Stimulated activated CD4-positive, alpha-beta T cell treated with anti-CD3 and anti-CD28 coated beads, Interleukin-2, amount 100 ng/mL, for 4 hours (primary cell): ENCODE measurements around the gene NFILZ.

Experiments used
- DNase-seq: peaks from one replicate; pipeline ENCODE4 v3.0.0-alpha.2; 2020; ENCODE audit warnings: low read depth

Gene NFILZ, protein sequence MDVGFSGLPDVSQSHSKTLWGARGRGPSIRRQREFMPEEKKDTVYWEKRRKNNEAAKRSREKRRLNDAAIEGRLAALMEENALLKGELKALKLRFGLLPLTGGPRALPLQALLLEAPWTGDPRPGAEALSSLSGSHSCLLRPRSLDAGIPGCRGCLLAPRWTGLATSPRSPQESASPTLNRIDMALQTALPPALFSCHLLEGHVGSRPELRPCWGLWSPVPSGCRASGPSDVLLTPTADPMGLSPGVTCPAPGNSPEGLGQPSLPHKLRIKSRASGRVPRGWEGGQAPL

DNA sequence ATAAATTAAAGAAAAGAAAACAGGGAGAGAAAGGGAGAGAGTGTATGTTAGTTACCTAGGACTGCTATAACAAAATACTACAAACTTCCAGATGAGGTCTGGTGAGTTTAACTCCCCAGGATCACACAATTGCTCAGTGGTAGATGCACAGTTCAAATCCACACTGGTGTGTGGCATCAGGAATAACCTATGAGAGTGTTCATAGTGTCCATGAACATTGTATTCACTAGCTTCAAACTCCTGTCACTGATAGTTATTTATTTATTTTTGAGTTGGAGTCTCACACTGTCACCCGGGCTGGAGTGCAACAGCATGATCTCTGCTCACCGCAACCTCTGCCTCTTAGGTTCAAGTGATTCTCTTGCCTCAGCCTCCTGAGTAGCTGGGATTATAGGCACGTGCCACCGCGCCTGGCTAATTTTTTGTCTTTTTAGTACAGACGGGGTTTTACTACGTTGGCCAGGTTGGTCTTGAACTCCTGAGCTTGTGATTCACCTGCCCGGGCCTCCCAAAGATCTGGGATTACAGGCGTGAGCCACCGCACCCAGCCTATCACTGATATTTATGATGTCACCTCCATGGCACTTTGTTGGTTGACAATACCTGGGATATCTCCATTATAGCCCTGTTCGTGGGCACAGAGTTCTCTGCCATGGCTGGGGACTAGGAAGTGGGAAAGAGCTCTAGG lies at the start of gene NFILZ:
Gene NFILZ, plus strand, starts transcription at position 638 of the 688 bp plus-strand sequence. CDS start 46,133 bp downstream, outside the sequence.
- DNase-seq, result no peak

DNA sequence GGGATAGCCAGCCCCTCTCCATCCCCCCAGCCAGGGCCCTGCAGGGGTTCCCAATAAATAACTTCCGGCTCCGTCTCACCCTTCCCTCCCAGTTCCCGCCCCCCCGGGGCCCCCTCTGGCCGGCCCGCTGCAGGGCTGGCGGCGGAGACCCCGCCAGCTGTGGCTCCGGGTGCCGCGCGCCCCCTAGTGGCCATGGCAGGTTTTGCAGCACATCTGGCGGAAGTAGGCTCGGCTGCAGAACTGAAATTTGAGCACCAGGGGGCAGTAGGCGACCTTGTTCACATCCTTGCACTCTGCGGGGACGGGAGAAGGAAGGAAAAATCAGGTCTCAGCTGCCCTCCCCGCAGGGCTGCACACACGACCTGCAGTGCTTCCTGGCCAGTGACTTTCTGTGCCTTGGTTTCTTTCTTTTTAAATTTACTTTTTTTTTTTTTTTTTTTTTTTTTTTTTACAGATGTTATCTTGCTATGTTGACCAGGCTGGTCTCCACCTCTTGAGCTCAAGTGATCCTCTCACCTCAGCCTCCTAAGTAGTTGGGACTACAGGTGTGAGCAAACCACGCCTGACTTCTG lies 49.6 kb upstream of the NFILZ start:
- peak; percentile 72 for DNase-seq

DNA sequence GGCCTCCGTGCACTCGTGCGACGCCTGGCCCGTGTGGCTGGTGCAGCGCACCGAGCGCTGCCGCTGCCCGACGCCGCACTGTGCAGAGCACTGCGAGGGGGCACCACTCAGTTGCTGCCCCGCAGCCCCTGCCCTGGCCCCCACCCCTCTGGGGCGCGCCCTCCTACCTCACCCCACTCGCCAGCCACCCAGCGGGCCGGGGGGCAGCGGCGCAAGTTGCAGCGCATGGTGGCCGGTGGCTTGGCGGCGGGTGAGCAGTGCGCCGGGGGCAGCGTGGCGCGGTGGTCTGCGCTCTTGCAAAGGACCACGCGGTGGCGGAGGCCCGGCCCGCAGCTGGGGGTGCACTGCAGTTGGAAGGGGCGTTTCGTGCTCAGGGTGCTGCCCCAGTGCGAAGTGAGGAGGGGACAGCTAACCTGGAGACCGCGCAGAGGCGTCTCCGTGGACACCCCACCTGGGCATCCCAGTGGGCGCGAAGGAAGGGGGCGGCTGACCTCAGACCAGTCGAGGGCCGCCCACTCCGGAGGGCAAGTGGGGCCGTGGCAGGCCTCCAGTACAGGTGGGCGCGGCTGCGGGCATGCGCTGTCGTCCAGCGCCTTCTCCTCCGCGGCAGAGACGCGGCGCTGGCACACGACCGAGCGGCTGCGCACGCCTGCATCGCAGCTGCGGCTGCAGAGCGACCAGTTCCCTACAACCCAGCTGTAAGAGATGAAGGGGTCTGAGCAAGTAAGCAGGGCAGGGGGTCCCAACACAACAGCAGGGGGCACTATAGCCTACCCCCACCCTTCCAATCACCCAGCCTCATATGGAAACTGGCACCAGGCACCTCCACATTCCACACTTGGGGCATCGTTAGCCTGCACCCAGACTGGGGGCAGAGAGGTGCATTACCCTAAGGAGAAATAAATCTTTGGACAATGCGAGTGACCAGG lies 45.2 kb upstream of the NFILZ start:
- no peak for DNase-seq

- DNase-seq, result no peak
Observed at GRCh38 chr19:8585894-8586750, 44.3 kb upstream of the NFILZ start.

GRCh38 chr19:8589177-8589714 lies 41.2 kb upstream of the NFILZ start:
- no peak for DNase-seq

DNA sequence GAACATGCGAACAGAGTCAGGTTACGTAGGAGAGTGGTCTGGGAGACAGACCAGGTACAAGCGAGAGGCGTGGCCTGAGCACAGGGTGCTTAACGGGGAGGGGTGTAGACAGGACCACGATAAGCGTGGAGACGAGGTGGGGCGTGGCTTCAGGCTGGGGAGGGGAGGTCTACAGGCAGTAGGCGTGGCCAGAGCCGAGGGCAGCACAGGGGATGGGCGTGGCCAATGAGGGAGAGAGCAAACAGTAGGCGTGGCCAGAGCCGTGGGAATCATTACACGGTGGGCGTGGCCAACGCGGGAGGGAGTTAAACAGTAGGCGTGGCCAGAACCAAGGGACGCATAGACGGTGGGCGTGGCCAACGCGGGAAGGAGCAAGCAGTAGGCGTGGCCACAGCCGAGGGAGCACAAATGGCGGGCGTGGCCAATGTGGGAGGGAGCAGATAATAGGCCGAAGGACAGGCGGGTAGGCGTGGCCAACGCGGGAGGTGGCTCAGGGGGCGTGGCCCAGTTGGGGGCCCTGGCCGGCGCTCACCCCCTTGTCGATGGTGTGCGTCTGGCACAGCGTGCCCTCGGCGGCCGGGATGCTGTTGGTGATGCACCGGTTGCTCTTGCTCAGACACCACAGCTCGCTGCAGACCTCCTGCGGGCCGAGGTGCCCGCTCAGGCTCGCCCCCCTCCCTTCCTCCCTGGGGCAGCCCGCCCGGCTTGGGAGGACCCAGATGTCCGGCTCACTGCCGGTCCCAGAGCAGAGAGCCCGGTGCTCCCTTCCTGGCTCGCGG lies 38.0 kb upstream of the NFILZ start:
- peak; percentile 91 for DNase-seq

GRCh38 chr19:8593931-8594330 lies 36.5 kb upstream of the NFILZ start:
- DNase-seq, result no peak

DNA sequence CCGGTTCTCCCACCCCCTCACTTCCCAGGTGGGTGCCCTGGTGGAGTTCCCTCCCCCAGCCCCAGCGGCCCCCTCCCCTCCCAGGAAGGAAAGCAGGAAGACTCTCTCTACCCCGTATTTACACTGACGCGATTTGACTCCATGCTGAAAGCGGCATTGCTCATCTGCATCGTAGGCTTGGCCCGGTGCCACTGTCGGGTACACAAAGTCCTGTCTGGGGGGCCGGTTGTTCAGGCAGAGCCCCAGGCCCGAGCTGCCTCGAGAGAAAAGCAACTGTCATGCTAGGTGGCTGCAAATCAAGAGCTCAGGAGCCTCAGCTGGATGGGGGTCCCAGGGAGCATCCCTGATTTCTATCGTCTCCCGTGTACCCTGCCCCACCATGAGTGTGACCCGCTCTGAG lies 34.8 kb upstream of the NFILZ start:
- no peak for DNase-seq

DNA sequence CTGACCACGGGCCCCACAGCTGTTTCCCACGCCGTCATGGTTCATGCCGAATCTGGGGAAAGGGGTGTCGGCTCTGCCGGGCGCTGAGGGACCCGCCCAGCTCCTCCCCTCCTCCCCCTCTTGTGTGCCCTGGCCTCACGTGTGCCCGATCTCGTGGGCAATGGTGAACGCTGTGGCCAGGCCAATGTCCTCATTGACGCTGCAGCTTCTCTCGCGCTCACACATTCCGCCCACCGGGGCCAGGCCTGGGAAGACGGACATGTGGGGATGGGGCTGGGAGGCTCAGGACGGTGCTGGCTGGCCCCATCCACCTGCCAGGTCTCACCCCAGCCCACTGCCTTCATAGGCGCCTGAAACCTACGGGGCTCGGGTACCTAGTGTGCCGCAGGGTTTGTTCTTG lies 34.3 kb upstream of the NFILZ start:
- DNase-seq, result no peak

GRCh38 chr19:8600064-8600463 lies 30.4 kb upstream of the NFILZ start:
- DNase-seq, result no peak

DNA sequence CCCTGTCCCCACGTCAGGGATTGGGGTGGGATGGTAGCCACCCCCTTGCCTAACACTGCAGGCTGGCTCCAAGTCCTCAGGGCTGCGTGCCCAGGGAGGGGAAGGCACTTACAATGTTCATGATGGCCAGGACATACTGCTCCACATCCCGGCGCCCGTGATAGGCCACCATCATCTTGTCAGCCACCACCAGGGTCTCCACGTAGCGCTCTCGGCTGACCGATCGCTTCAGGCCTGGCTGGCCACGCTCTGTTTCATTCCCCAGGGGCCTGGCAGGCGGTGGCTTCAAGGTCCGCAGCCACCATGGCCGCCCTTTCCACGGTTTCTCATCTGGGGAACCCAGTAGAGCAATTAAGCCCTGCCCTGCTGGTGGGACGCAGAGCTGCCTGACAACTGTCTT lies 29.6 kb upstream of the NFILZ start:
- no peak for DNase-seq

DNA sequence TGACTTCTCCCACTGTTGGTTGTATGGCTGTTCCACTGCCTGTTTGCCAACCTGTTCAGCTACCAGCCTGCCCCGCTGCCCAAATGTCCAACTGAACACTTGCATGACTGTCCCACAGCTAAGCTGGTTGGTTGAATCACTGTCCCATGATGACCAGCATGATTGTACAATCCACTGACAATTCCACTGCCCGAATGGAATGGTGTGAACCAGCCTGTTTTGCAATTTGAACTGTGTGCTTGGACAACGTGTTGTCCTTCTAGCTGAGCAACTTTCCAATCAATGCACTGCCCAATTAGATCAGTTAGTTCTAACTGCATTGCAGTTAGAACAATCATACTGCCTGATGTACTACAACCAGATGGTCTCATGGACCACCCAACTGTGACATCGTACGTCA lies 28.6 kb upstream of the NFILZ start:
- DNase-seq, result no peak

DNA sequence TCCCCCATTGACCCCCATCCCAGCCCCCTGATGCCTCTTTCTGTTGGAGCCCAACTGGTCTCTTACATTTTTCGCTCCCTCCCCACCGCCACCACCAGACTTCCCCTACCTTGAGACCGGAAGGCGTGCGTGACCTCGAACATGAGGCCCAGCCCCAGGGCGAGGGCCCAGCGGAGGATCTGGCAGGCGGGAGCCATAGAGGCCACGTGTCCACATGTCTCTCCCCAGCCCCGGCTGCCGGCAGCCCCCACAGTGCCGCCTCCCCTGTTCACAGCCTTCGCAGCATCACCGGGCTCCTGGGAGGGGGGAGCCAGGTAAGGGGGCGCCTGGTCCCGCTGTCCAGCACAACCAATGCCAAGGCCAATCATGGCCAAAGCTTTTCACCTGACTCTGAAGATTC lies 24.9 kb upstream of the NFILZ start:
- DNase-seq, result no peak

- DNase-seq, result no peak
Observed at GRCh38 chr19:8607386-8607785, 23.0 kb upstream of the NFILZ start.

- DNase-seq, result no peak
Observed at GRCh38 chr19:8608941-8609278, 21.5 kb upstream of the NFILZ start.

DNA sequence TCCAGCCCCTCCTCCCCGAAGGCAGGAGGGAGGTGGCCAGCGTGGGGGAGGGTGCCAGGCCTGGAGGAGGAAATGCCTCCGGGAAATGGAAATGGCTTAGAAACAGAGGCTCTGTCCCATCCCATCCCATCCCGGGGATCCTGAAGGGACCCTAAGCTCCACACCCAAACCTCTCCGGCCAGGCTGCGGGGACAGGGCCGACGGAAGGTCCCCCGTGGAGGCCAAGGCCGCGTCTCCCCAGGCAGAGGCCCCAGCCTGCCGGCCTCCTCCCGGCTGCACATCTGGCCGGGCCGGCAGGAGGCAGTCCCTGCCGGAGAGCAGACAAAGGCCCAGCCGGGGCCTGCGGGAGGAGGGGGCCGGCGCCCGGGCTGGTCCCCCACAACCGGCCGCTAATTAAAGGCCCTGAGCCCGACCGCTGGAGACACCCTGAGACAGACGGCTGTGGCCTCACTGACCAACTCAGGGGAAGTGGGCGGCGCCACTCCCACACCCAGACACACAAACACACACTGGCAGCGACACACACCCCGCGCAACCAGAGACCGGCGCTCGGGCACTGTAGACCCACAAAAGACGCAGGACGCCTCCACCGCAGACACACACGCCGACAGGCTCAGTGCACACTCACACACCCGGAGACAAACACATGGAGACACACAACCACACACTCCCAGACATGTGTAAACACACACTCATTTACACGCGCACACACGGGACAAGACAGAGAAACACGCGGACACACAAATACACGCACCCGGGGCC lies 21.0 kb upstream of the NFILZ start:
- DNase-seq, result no peak

- DNase-seq, result no peak
Observed at GRCh38 chr19:8610041-8610935, 20.1 kb upstream of the NFILZ start, which contains the start of gene ADAMTS10. ADAMTS10 (minus strand) TSS chr19:8610715; CDS start chr19:8605710, 5,005 bp downstream.

- no peak for DNase-seq
Observed at GRCh38 chr19:8610936-8611300, 19.5 kb upstream of the NFILZ start.
